GM13976 (cell line): ENCODE results near the gene AGK.

Experiments used
- DNase-seq: peaks from one replicate; pipeline ENCODE4 v3.0.0; 2012; ENCODE audit warnings: low spot score
- CTCF ChIP-seq: IDR thresholded peaks from 2 replicates; pipeline ENCODE4 v1.5.1; 2012; ENCODE audit warnings: borderline replicate concordance, mild to moderate bottlenecking; ENCODE audit not compliant: insufficient read depth; ENCODE audit errors: extremely low read depth, missing control alignments, control extremely low read depth
- in situ Hi-C: fragments of 300-500 bp; cut with MboI; formaldehyde crosslinking; loops from one replicate; pipeline ENCODE4 v1.12.0; 2022; ENCODE audit warnings: low sequenced_read_pairs, mixed read lengths, inconsistent platforms; ENCODE audit not compliant: unreplicated experiment

The AGK gene

DNA sequence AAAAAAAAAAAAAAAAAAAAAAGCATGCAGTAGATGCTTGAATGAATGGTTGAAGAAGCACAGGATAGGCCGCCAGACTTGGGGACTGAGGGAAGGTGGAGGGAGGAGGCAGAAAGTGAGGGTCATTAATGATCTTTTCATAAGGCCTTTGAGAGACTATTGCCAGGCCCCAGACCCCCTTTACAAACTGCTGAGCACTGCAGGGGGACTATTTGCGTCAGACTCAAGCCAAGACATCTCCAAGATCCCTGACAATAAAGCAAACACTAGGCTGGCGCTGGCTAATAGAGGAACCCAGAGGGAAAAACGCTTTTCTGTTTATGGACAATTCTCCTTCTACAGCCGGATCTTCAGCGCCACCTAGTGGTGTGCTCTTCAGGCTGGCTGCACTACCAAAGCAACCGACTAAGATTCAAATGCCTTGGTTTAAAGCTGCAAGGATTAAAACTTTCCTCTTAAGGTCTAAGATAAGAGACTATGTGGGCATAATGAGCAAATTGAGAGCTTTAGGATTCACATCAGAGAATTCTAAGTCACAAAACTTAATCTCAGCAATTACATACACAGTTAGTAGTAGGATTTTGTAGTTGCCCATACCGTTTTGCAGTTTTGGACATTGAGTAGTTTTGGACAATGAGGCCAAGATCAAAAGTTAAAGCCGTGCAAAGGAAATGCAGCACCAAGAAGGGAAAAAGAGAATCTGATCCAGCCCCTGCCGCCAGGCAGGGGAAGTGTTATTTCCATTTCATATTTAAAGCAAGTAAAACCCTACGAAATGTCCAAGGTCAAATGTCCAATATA, 17.9 kb upstream of the AGK start:
- DNase-seq = peak; percentile 62
- in situ Hi-C loops = loop anchor here (25.0 kb wide), 1 partner anchor 721 kb away; no protein-coding TSS in a partner anchor
- peak; percentile 94 for TF ChIP-seq CTCF

DNA sequence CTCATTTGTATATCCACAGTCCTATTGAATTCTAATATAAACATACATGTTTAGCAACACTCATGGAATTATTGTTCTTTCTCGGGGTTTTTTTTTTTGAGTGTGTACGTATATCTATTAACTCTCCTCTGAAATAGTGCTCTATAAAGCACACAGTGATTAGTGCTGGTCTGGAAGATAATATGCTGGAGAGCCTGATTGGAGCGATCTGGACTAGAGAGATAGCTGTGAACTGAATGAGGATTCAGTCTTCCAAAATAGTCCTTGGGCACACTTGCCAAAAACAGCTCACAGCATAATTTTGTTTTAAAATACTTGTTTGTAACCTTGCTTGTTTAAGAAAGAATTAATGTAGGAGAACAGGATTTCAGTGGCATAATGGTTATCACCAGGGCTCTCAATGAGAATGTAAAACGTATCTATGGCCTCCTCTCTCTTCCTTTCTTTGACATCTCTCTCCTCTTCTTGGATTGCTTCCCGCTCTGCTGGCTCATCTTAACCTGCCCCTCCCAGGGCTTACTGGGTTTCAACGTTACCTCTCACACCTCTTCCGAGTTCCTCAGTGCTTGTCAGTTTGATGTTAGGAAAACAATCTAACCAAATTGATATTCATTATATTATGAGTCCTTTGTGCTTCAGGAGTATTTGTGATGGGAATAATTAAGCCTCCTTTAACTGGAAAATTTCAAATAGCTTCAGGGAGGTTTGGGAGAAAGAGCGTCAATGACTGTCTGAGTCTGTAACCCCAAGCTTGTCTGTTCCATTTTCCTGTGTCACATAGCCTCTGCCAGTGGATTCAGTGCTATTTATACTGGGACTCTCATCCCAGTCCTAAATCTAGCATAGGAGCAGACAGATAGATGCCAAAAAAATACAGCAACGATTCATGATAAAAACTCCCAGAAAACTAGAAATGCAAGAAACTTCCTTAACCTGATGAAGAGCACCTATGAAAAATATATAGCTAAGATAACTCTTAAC, 16.2 kb upstream of the AGK start:
- no peak for TF ChIP-seq CTCF
- in situ Hi-C loops = loop anchor here (25.0 kb wide), 1 partner anchor 723 kb away; no protein-coding TSS in a partner anchor
- DNase-seq = no peak

GRCh38 chr7:141537906-141538305, 13.3 kb upstream of the AGK start:
- TF ChIP-seq CTCF = no peak
- DNase-seq = no peak
- in situ Hi-C loops = loop anchor here (25.0 kb wide), 1 partner anchor 726 kb away; no protein-coding TSS in a partner anchor

DNA sequence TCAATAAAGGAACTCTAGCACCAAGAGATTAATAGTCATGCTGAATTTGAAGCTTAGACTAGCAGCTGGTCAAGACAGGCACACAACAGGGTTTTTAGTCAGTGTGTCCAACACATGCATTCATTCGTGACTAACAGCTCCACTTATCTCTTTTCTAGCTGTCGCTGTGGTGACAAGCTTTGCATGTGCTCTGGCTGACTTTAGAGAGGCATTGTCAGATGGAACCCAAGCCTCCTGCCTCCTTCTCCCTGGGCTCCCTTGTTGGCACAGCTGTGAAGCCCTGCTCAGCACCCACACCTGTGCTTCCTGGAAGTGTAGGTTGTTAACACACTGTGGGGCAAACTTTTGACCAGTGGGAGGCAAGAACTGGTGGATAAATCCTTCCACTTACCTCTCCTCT, 9.8 kb upstream of the AGK start:
- DNase-seq = no peak
- in situ Hi-C loops = loop anchor here (25.0 kb wide), 1 partner anchor 729 kb away; no protein-coding TSS in a partner anchor
- TF ChIP-seq CTCF = no peak

- TF ChIP-seq CTCF = no peak
- no peak for DNase-seq
- in situ Hi-C loops = loop anchor here (25.0 kb wide), 1 partner anchor 733 kb away; no protein-coding TSS in a partner anchor
Measured at GRCh38 chr7:141544831-141545230, 6.4 kb upstream of the AGK start.

- in situ Hi-C loops = loop anchor here (25.0 kb wide), 1 partner anchor 737 kb away; no protein-coding TSS in a partner anchor
- TF ChIP-seq CTCF = no peak
- DNase-seq = no peak
Measured at GRCh38 chr7:141549582-141549981, 1.6 kb upstream of the AGK start.
